Measurements from ENCODE around the gene STK32C. TPM values are rescaled to one million over a fixed set of nuclear protein-coding genes. Genes with fewer than 3 reads are reported as not detected.

The STK32C gene
- 7.2 and 14.2 TPM in 2 replicates for total RNA-seq

DNA sequence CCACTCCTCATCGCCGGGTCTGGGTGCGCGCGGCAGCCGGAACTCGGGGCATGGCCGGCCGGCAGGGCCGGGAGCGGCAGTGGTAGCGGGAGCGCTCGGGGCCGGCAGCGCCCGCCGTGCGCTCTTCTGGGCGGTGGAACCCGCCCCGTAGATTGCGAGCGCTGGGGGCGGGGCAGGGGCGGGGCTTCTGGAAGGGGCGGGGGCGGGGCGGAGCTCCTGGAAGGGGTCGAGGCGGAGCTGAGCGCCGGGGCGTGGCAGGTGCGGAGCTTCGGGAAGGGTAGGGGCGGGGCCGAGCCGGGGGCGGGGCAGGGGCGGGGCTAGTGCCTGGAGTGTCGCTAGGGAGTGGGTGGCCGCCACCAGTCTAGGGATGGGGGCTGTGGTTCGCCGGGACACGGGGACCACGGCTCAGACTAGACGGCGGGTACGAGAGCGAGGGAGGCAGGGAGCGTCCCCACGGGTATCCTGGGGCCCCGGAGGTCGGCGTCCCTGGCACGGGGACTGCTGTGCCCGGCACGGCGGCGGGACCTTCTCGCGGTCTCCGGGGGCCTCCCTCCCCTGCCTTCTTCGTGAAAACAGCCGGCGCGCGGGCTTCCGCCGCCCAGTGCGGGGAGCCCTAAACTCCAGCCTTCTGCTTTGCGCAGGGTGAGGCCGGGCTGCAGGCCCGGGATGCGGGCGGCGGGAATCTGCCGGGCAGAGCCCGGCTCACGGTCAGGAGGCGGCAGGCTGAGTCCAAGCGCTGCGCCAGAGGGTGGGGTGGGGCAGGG, at the start of gene STK32C:
Gene STK32C (minus strand): TSS at position 128 of the 764 bp plus-strand sequence. CDS start 117 bp downstream, at position 11.

DNA sequence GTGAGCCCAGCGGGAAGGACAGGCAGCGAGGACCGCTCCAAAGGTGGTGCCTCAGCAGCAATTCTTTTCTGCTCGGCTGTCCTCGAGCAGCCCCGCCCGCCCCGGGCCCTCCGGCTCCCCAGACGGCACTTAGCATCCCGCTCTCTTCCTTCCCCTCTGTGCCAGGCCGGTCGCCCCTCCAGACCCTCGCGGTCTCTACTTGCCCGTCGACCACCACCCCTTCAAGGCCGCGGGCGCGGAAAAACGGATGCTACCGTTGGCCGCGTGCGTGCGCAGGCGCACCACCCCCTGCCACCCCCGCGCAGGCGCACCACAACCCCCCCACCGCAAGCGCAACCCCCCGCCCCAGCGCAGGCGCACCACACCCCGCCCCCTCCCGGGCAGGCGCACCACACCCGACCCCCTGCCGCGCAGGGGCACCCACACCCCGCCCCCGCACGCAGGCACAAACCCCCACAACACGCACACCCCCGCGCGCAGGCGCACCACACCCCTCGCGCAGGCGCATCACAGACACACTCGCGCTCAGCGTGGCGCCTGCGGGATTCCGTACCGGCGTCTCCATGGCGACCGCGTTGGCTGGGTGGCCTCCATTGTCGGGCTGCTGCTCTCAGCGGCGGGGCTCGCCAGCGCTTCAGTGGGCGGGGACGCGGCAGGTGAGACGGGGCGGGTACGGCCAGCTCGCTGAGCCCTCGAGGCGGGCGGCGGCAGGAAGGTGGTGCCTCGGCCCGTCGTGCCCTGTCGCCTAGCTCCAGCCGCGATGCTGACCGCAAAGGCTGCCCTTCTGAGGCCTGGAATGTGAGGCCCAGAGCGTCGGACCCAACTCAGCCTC, 24.1 kb upstream of the STK32C start, which contains the start of gene LRRC27:
Gene LRRC27 (plus strand): TSS at position 593 of the 832 bp plus-strand sequence. CDS start 1,332 bp downstream, outside the sequence.

DNA sequence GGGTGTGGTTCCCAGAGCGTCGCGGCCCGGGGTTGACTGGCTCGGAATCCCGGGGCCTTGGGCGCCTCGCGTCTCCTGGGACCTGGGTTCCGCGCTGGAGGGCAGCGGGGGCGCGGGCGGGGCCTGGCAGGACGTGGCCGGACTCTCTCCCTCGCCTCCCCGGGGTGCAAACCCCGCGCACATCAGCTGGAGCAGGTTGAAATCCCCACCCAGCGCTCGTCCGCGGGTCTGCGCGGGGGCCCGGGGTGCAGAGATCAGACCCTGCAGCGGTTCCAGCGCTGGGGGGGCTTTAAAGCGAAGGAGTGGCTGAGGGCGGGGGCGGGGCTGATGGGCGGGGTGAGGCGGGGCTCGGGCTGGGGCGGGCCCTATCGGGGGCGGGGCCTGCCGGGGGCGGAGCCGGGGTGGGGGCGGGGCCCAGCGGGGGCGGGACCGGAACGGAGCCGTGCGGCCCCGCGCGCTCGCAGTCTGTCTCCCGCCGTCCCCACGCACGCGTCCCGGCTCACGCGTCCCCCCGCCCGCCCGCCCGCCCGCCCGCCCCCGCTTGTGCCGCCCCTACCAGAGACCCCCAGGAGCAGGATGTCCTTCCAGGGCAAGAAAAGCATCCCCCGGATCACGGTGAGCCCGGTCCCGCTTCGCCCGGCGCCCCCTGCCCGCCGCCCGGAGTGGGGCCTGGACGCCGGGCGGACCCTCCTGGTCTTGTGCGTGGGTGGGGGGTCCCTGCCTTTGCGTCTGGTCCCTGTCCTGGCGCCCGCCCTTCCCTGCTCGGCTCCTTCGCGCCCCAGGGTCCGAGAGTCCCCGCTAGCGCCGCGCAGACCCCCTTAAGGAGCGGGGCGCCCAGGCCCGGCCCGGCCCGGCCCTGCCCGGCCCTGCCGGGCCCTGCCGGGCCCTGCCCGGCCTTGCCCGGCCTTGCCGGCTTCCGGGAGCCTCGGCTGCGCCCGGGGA, 121.0 kb downstream of the STK32C start, which contains the start of gene DPYSL4:
Gene DPYSL4 (plus strand): TSS at position 461 of the 942 bp plus-strand sequence. CDS start 116 bp downstream, at position 577.

Other genes with a start within 250 kb of the STK32C start
- not detected in 2 replicates for gene JAKMIP3, start 242.0 kb downstream of the STK32C start, total RNA-seq
- 0.21 and 1.2 TPM in 2 replicates for gene DPYSL4, start 121.0 kb downstream of the STK32C start, total RNA-seq
- 4.0 and 4.8 TPM in 2 replicates for gene LRRC27, start 24.2 kb upstream of the STK32C start, total RNA-seq
- gene PWWP2B, start 89.2 kb upstream of the STK32C start, total RNA-seq = 52.1 and 71.8 TPM in 2 replicates
- gene INPP5A, start 229.8 kb upstream of the STK32C start, total RNA-seq = 16.9 and 18.5 TPM in 2 replicates